ENCODE data around the gene RLN3. TPM values are rescaled to one million over a fixed set of nuclear protein-coding genes. Genes with fewer than 3 reads are reported as not detected.

RLN3 gene
- total and polyA plus RNA-seq, 9 of the 15 experiments (the other 6 are each of a cell fraction or from before 2014, with no cell fraction given), result 0.31 to 1.2 (median 0.71) TPM; not detected in 6

GRCh38 chr19:14006085-14006765, 21.7 kb upstream of the RLN3 start, which contains the start of gene RFX1 (continued):
- TF ChIP-seq GATA2 (CRISPR knock-in tag; IDR thresholded peaks at IDR 0.05) (no peak), ARHGAP35 (IDR thresholded peaks at IDR 0.05; ENCODE audit: partially characterized antibody) (no peak), TAL1 (IDR thresholded peaks at IDR 0.05) (no peak), SMAD2 (IDR thresholded peaks at IDR 0.05; ENCODE audit: low read depth, low read length) (no peak), RBM39 (optimal IDR thresholded peaks at IDR 0.05; ENCODE audit: low read depth, low read length) (no peak), KAT7 (CRISPR knock-in tag; IDR thresholded peaks at IDR 0.05; ENCODE audit: borderline replicate concordance) (no peak; the same call in 1 of the 2 replicates), SUPT5H (IDR thresholded peaks at IDR 0.05) (no peak), TCF3 (CRISPR knock-in tag; IDR thresholded peaks at IDR 0.05) (no peak), FOXK2 (conservative IDR thresholded peaks at IDR 0.05 in 1 of 2, IDR thresholded peaks at IDR 0.05 in 1 of 2; ENCODE audit: low read depth in 2 of 2) (peak; percentile 40 to 59; a peak in 3 of 4 replicates), STAG1 (CRISPR knock-in tag; IDR thresholded peaks at IDR 0.05; ENCODE audit: borderline replicate concordance) (no peak), ZNF76 (CRISPR knock-in tag; IDR thresholded peaks at IDR 0.05; ENCODE audit: borderline replicate concordance) (no peak), TEAD2 (tag; IDR thresholded peaks at IDR 0.05) (no peak), RFX1 (IDR thresholded peaks at IDR 0.05) (peak; percentile 99), ZBTB34 (CRISPR knock-in tag; IDR thresholded peaks at IDR 0.05) (no peak), POLR3G (IDR thresholded peaks at IDR 0.05; ENCODE audit: extremely low read depth, insufficient read length, insufficient replicate concordance) (no peak), TCF7 (IDR thresholded peaks at IDR 0.05; ENCODE audit: borderline replicate concordance) (no peak), ZNF707 (CRISPR knock-in tag; conservative IDR thresholded peaks at IDR 0.05) (no peak), FOXP4 (CRISPR knock-in tag; IDR thresholded peaks at IDR 0.05; ENCODE audit: borderline replicate concordance) (no peak), ZBTB8A (IDR thresholded peaks at IDR 0.05; ENCODE audit: partially characterized antibody) (no peak), ZKSCAN3 (CRISPR knock-in tag; IDR thresholded peaks at IDR 0.05) (no peak), COPS2 (conservative IDR thresholded peaks at IDR 0.05) (no peak)

Measured in K562 (cell line).